Fibroblast of gingiva (primary cell): ENCODE measurements around the gene KLF17.
"Not testable (repeated sequence)": the region's sequence is repeated elsewhere in the genome, so short reads cannot be mapped to it uniquely, and the experiment has no call there.

Source experiments
- DNase-seq: peaks from one replicate; pipeline ENCODE4 v3.0.0-alpha.2; 2011; ENCODE audit warnings: low read depth

Gene KLF17

GRCh38 chr1:44110916-44111315, 7.7 kb upstream of the KLF17 start:
- DNase-seq, result no peak

GRCh38 chr1:44111861-44112260, 6.8 kb upstream of the KLF17 start:
- DNase-seq, result no peak

- no peak for DNase-seq
These were observed 6.1 kb upstream of the KLF17 start for GRCh38 chr1:44112486-44112885.

- no peak for DNase-seq
These were observed 5.5 kb upstream of the KLF17 start for GRCh38 chr1:44113095-44113609.

GRCh38 chr1:44114098-44114497, 4.5 kb upstream of the KLF17 start:
- no peak for DNase-seq

GRCh38 chr1:44117272-44117671, 1.3 kb upstream of the KLF17 start:
- DNase-seq, result not testable (repeated sequence)

GRCh38 chr1:44119525-44119924, 904 bp downstream of the KLF17 start:
- DNase-seq, result no peak

GRCh38 chr1:44120398-44120949, 1.9 kb downstream of the KLF17 start:
- DNase-seq, result no peak

GRCh38 chr1:44129616-44130500, 11.2 kb downstream of the KLF17 start:
- DNase-seq, result no peak

- no peak for DNase-seq
These were observed 12.8 kb downstream of the KLF17 start for GRCh38 chr1:44131411-44131810.

GRCh38 chr1:44134071-44134920, 15.7 kb downstream of the KLF17 start:
- no peak for DNase-seq

- no peak for DNase-seq
These were observed 17.3 kb downstream of the KLF17 start for GRCh38 chr1:44135886-44136285.

GRCh38 chr1:44138239-44138638, 19.6 kb downstream of the KLF17 start:
- DNase-seq, result no peak

- DNase-seq, result not testable (repeated sequence)
These were observed 20.9 kb downstream of the KLF17 start for GRCh38 chr1:44139565-44139964.

- DNase-seq, result no peak
These were observed 22.9 kb downstream of the KLF17 start, which contains the start of gene KLF18 for GRCh38 chr1:44141531-44141930. Gene KLF18 (minus strand): TSS chr1:44141631. CDS start chr1:44141631, 0 bp downstream.

GRCh38 chr1:44144962-44145756, 26.5 kb downstream of the KLF17 start:
- DNase-seq, result no peak

GRCh38 chr1:44146536-44147361, 28.1 kb downstream of the KLF17 start:
- no peak for DNase-seq

- DNase-seq, result no peak
These were observed 29.0 kb downstream of the KLF17 start for GRCh38 chr1:44147582-44147981.

- DNase-seq, result no peak
These were observed 32.7 kb downstream of the KLF17 start for GRCh38 chr1:44151332-44151731.

- no peak for DNase-seq
These were observed 33.2 kb downstream of the KLF17 start for GRCh38 chr1:44151808-44152207.

- no peak for DNase-seq
These were observed 34.1 kb downstream of the KLF17 start for GRCh38 chr1:44152692-44153091.
